OCI-LY3 (cell line): ENCODE measurements around the gene MAGI1.

Source experiments
- EZH2phosphoT487 ChIP-seq: fragments of 200-600 bp; shearing (Covaris generic); IDR thresholded peaks from 2 replicates; pipeline ENCODE4 v1.6.1; 2018; ENCODE audit warnings: antibody characterized with exemption, mixed run types, low read depth
- TF ChIP-seq, protein P1 (sequence below): fragments of 200-600, 300-600 bp; sonication (generic); IDR thresholded peaks from 2 replicates; pipeline ENCODE4 v1.5.1; 2014; ENCODE audit warnings: antibody characterized with exemption, low read length, low read depth

- TF ChIP-seq, protein P1, sequence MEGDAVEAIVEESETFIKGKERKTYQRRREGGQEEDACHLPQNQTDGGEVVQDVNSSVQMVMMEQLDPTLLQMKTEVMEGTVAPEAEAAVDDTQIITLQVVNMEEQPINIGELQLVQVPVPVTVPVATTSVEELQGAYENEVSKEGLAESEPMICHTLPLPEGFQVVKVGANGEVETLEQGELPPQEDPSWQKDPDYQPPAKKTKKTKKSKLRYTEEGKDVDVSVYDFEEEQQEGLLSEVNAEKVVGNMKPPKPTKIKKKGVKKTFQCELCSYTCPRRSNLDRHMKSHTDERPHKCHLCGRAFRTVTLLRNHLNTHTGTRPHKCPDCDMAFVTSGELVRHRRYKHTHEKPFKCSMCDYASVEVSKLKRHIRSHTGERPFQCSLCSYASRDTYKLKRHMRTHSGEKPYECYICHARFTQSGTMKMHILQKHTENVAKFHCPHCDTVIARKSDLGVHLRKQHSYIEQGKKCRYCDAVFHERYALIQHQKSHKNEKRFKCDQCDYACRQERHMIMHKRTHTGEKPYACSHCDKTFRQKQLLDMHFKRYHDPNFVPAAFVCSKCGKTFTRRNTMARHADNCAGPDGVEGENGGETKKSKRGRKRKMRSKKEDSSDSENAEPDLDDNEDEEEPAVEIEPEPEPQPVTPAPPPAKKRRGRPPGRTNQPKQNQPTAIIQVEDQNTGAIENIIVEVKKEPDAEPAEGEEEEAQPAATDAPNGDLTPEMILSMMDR: no peak
- TF ChIP-seq EZH2phosphoT487: no peak
Observed at GRCh38 chr3:65858749-65859148, 180.0 kb downstream of the MAGI1 start.
